GM23248 (cell line): ENCODE measurements around the gene PLEKHG3.

ENCODE experiments used
- EZH2 ChIP-seq: fragments of 200-600 bp; sonication (generic); IDR thresholded peaks from 2 replicates; pipeline ENCODE4 v1.6.1; 2018; ENCODE audit warnings: antibody characterized with exemption, mild to moderate bottlenecking; ENCODE audit not compliant: insufficient read depth, poor library complexity, severe bottlenecking
- EZH2phosphoT487 ChIP-seq: fragments of 200-600 bp; sonication (generic); IDR thresholded peaks from 2 replicates; pipeline ENCODE4 v1.6.1; 2018; ENCODE audit warnings: antibody characterized with exemption, moderate library complexity, mild to moderate bottlenecking, low read depth; ENCODE audit not compliant: insufficient read depth

GRCh38 chr14:64758025-64758521 lies 53.8 kb downstream of the PLEKHG3 start:
- no peak for TF ChIP-seq EZH2
- no peak for TF ChIP-seq EZH2phosphoT487
